ENCODE results near the gene TRIP10. TPM values are rescaled to one million over a fixed set of nuclear protein-coding genes. Genes with fewer than 3 reads are reported as not detected.

Gene TRIP10
- total and polyA plus RNA-seq, 10 of the 15 experiments (the other 5 are each of a cell fraction or from before 2014, with no cell fraction given), result 0.79 to 54.5 (median 32.5) TPM

GRCh38 chr19:6752256-6753177 lies 13.0 kb downstream of the TRIP10 start:
- H3K4me1 ChIP-seq (ENCODE audit: control insufficient read depth, insufficient read depth, low read length), result peaks cover 17% of the 10 kb centered on the region
- no peaks in the 10 kb centered on the region for H4K20me1 ChIP-seq (ENCODE audit: control insufficient read depth, insufficient read depth)
- H2AFZ ChIP-seq (ENCODE audit: control insufficient read depth, low read depth, low read length), result peak overlapping the region; percentile 91
- peak overlapping the region; percentile 48; the same call in 1 of the 2 replicates for H3K4me3 ChIP-seq
- RAD21 ChIA-PET (ENCODE audit: unreplicated experiment), result interaction anchor here (0.6 to 1.0 kb wide), 4 partner anchors 14 to 252 kb away, joined by 3 to 6 read pairs (median 3); partner anchors contain the start of gene VAV1
- in situ Hi-C loops (cut with MboI) (no loop called here), intact Hi-C loops (cut with micrococcal nuclease; ENCODE audit: unreplicated experiment) (loop anchor here (5.0 kb wide), 2 partner anchors 110 to 120 kb away; no protein-coding TSS in a partner anchor)
- 79% methylated on average over 28 of the region's 50 CpGs for WGBS (ENCODE audit: insufficient coverage, insufficient replicate concordance, low lambda C conversion rate, missing lambda C conversion rate)
- POLR2A ChIA-PET, result interaction anchor here (0.6 kb wide), 1 partner anchor 111 kb away, joined by 3 read pairs; no protein-coding TSS in a partner anchor
- H3K4me2 ChIP-seq (ENCODE audit: control insufficient read depth, insufficient read depth), result peak overlapping the region; percentile 92
- H3K27me3 ChIP-seq (replicated peaks in 1 of 2; ENCODE audit: control insufficient read depth in 2 of 2, insufficient read depth in 2 of 2, low read length in 1 of 2), result no peaks in the 10 kb centered on the region
- SMC1A ChIA-PET (ENCODE audit: uncharacterized antibody, unreplicated experiment), result interaction anchor here (1.0 kb wide), 1 partner anchor 11 kb away, joined by 3 read pairs; no protein-coding TSS in a partner anchor
- peak overlapping the region; percentile 64 for H3K27ac ChIP-seq (ENCODE audit: control insufficient read depth, insufficient read depth)
- H3K9me3 ChIP-seq (replicated peaks; ENCODE audit: control insufficient read depth, insufficient read depth, low read length), result no peaks in the 10 kb centered on the region
- peaks cover 9 to 13% of the 10 kb centered on the region in 2 experiments for H3K36me3 ChIP-seq (ENCODE audit: control insufficient read depth in 2 of 2, insufficient read depth in 2 of 2, low read length in 1 of 2)
- CTCF ChIA-PET, result interaction anchor here (0.9 to 1.4 kb wide), 2 partner anchors 14 to 222 kb away, joined by 4 to 7 read pairs; partner anchors contain the start of genes GPR108 and TNFSF9
- TF ChIP-seq MEF2A (IDR thresholded peaks at IDR 0.05; ENCODE audit: insufficient read depth, low read depth, low read length) (no peak), STAT3 (IDR thresholded peaks at IDR 0.05; ENCODE audit: low read depth, low read length) (no peak), EZH2 (IDR thresholded peaks at IDR 0.05; ENCODE audit: borderline replicate concordance, control insufficient read depth, low read depth, low read length) (no peak), GATAD2B (conservative IDR thresholded peaks at IDR 0.05; ENCODE audit: low read depth) (no peak)
- TF ChIP-seq, protein P1, sequence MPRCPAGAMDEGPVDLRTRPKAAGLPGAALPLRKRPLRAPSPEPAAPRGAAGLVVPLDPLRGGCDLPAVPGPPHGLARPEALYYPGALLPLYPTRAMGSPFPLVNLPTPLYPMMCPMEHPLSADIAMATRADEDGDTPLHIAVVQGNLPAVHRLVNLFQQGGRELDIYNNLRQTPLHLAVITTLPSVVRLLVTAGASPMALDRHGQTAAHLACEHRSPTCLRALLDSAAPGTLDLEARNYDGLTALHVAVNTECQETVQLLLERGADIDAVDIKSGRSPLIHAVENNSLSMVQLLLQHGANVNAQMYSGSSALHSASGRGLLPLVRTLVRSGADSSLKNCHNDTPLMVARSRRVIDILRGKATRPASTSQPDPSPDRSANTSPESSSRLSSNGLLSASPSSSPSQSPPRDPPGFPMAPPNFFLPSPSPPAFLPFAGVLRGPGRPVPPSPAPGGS (IDR thresholded peaks at IDR 0.05; ENCODE audit: borderline replicate concordance, insufficient read depth, low read depth, low read length, poor library complexity, severe bottlenecking), result no peak
- TF ChIP-seq, protein P2, sequence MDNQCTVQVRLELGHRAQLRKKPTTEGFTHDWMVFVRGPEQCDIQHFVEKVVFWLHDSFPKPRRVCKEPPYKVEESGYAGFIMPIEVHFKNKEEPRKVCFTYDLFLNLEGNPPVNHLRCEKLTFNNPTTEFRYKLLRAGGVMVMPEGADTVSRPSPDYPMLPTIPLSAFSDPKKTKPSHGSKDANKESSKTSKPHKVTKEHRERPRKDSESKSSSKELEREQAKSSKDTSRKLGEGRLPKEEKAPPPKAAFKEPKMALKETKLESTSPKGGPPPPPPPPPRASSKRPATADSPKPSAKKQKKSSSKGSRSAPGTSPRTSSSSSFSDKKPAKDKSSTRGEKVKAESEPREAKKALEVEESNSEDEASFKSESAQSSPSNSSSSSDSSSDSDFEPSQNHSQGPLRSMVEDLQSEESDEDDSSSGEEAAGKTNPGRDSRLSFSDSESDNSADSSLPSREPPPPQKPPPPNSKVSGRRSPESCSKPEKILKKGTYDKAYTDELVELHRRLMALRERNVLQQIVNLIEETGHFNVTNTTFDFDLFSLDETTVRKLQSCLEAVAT (IDR thresholded peaks at IDR 0.05), result no peak
- H3K79me2 ChIP-seq (ENCODE audit: control insufficient read depth, insufficient read depth, low read length), result no peaks in the 10 kb centered on the region; the same call in 1 of the 2 replicates
- DNase-seq (ENCODE audit: low read depth, low spot score), result no peak
- peak overlapping the region; percentile 50; the same call in 1 of the 2 replicates for H3K9ac ChIP-seq (ENCODE audit: control insufficient read depth, insufficient read depth, low read length)
- BruUV-seq (replicated peaks), result no TSS peak
- ATAC-seq, result no peak
- no peak for FAIRE-seq

Measured in GM12878 (cell line).